ENCODE measurements around the gene UBE3C. TPM values are rescaled to one million over a fixed set of nuclear protein-coding genes. Genes with fewer than 3 reads are reported as not detected.

UBE3C gene
- total RNA-seq, 1 experiment from 2014 or later, result 87.6 TPM

GRCh38 chr7:157266272-157266671 lies 127.5 kb downstream of the UBE3C start:
- ATAC-seq (no peak), DNase-seq (ENCODE audit: low read depth, low spot score) (no peak)
- H3K27me3 ChIP-seq (ENCODE audit: control insufficient read depth, insufficient read depth, low read length), result no peaks in the 10 kb centered on the region
- intact Hi-C loops (cut with micrococcal nuclease; ENCODE audit: unreplicated experiment) (no loop called here), in situ Hi-C loops (cut with HindIII; ENCODE audit: low pct_unique_long_range_greater_than_20kb, low sequenced_read_pairs) (no loop called here)
- H3K9me3 ChIP-seq (ENCODE audit: control insufficient read depth, insufficient read depth, low read depth, low read length), result no peaks in the 10 kb centered on the region
- POLR2A ChIA-PET, result no interaction called here
- no peaks in the 10 kb centered on the region for H3K4me1 ChIP-seq (ENCODE audit: control insufficient read depth, insufficient read depth, low read length)
- no TSS peak for BruUV-seq (replicated peaks)
- no peak overlapping the region for H3K4me3 ChIP-seq (ENCODE audit: low read depth in 2 of 2, low read length in 2 of 2)
- no peak overlapping the region for H3K27ac ChIP-seq (ENCODE audit: low read length)
- CTCF ChIA-PET, result interaction anchor here (0.6 to 0.7 kb wide), 2 partner anchors 32 to 60 kb away, joined by 3 to 4 read pairs; no protein-coding TSS in a partner anchor
- TF ChIP-seq, protein P1, sequence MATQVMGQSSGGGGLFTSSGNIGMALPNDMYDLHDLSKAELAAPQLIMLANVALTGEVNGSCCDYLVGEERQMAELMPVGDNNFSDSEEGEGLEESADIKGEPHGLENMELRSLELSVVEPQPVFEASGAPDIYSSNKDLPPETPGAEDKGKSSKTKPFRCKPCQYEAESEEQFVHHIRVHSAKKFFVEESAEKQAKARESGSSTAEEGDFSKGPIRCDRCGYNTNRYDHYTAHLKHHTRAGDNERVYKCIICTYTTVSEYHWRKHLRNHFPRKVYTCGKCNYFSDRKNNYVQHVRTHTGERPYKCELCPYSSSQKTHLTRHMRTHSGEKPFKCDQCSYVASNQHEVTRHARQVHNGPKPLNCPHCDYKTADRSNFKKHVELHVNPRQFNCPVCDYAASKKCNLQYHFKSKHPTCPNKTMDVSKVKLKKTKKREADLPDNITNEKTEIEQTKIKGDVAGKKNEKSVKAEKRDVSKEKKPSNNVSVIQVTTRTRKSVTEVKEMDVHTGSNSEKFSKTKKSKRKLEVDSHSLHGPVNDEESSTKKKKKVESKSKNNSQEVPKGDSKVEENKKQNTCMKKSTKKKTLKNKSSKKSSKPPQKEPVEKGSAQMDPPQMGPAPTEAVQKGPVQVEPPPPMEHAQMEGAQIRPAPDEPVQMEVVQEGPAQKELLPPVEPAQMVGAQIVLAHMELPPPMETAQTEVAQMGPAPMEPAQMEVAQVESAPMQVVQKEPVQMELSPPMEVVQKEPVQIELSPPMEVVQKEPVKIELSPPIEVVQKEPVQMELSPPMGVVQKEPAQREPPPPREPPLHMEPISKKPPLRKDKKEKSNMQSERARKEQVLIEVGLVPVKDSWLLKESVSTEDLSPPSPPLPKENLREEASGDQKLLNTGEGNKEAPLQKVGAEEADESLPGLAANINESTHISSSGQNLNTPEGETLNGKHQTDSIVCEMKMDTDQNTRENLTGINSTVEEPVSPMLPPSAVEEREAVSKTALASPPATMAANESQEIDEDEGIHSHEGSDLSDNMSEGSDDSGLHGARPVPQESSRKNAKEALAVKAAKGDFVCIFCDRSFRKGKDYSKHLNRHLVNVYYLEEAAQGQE (IDR thresholded peaks at IDR 0.05; ENCODE audit: insufficient read depth in 1 of 2, low read depth in 2 of 2, low read length in 1 of 2), result no peak
- TF ChIP-seq TCF7L2 (IDR thresholded peaks at IDR 0.05; ENCODE audit: low read depth, low read length) (no peak), POLR2AphosphoS5 (IDR thresholded peaks at IDR 0.05; ENCODE audit: low read depth, low read length) (no peak), CTCF (IDR thresholded peaks at IDR 0.05) (no peak), SIN3A (IDR thresholded peaks at IDR 0.05; ENCODE audit: borderline replicate concordance, insufficient read depth, low read depth, low read length) (no peak)
- H3K36me3 ChIP-seq (ENCODE audit: control insufficient read depth, insufficient read depth, low read length), result peaks cover 11% of the 10 kb centered on the region; the same call in 1 of the 2 replicates

DNA sequence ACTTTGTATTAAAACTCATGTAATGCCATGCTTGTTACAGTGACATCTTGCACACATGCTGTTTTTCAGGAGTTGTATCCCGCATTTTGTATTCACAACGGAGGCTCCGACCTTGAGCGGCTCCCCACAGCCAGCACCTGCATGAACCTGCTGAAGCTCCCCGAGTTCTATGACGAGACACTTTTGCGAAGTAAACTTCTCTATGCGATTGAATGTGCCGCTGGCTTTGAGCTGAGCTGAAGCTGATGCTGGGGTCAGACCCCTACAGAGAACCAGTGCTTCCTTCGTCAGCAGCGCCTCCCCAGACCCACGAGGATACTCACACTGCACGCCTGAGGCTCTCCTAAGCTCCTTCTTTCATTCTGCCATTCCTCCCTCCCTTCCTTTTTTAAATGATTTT lies 128.8 kb downstream of the UBE3C start:
- Histone ChIP-seq H3K4me1 (ENCODE audit: control insufficient read depth, insufficient read depth, low read length) (peaks cover 5% of the 10 kb centered on the region; the same call in 1 of the 2 replicates), H3K4me3 (ENCODE audit: low read depth in 2 of 2, low read length in 2 of 2) (no peak overlapping the region), H3K27me3 (ENCODE audit: control insufficient read depth, insufficient read depth, low read length) (no peaks in the 10 kb centered on the region), H3K36me3 (ENCODE audit: control insufficient read depth, insufficient read depth, low read length) (peaks cover 4% of the 10 kb centered on the region; the same call in 1 of the 2 replicates), H3K27ac (ENCODE audit: low read length) (no peak overlapping the region), H3K9me3 (ENCODE audit: control insufficient read depth, insufficient read depth, low read depth, low read length) (no peaks in the 10 kb centered on the region)
- POLR2A ChIA-PET, result interaction anchor here (0.6 kb wide), 1 partner anchor 37 kb away, joined by 12 read pairs; no protein-coding TSS in a partner anchor
- in situ Hi-C loops (cut with HindIII; ENCODE audit: low pct_unique_long_range_greater_than_20kb, low sequenced_read_pairs), result no loop called here
- intact Hi-C loops (cut with micrococcal nuclease; ENCODE audit: unreplicated experiment), result no loop called here
- CTCF ChIA-PET, result no interaction called here
- DNase-seq (ENCODE audit: low read depth, low spot score) (no peak), ATAC-seq (no peak)
- TF ChIP-seq POLR2AphosphoS5 (IDR thresholded peaks at IDR 0.05; ENCODE audit: low read depth, low read length) (no peak), SIN3A (IDR thresholded peaks at IDR 0.05; ENCODE audit: borderline replicate concordance, insufficient read depth, low read depth, low read length) (no peak), TCF7L2 (IDR thresholded peaks at IDR 0.05; ENCODE audit: low read depth, low read length) (no peak), CTCF (IDR thresholded peaks at IDR 0.05) (no peak)
- TF ChIP-seq, protein P1 (IDR thresholded peaks at IDR 0.05; ENCODE audit: insufficient read depth in 1 of 2, low read depth in 2 of 2, low read length in 1 of 2), result no peak
- no TSS peak for BruUV-seq (replicated peaks)

Data from Panc1 (cell line).